Adrenal gland (tissue), 12 donors: ENCODE data around the gene SNX32. TPM values are rescaled to one million over a fixed set of nuclear protein-coding genes. Genes with fewer than 3 reads are reported as not detected.

Experiments
- DNase-seq, 7 donors: peaks; one replicate each; pipeline ENCODE4 v3.0.0-alpha.2; 2019 to 2020
- H3K27ac ChIP-seq, 5 donors: fragments of 200-600 bp; sonication (generic) in 4 of 5; 1 replicate in 3 of 5; 2 replicates in 2 of 5; pipeline versions ENCODE4 v1.5.1 to v1.8.0; 2016 to 2020; ENCODE audit warnings: mild to moderate bottlenecking in 1 of 5
- H3K27me3 ChIP-seq: fragments of 200-600 bp; 2 replicates; pipeline ENCODE4 v1.8.0; 2021
- H3K36me3 ChIP-seq, 2 donors: fragments of 200-600 bp; replicated peaks in 1 of 2; 1 replicate in 1 of 2; 2 replicates in 1 of 2; pipeline versions ENCODE4 v1.5.1 to v1.8.0; 2018 to 2022
- H3K4me1 ChIP-seq, 2 donors: fragments of 200-600 bp; replicated peaks in 1 of 2; 1 replicate in 1 of 2; 2 replicates in 1 of 2; pipeline versions ENCODE4 v1.5.1 to v1.8.0; 2018 to 2021
- H3K4me3 ChIP-seq, 4 donors: fragments of 200-600 bp; sonication (generic) in 3 of 4; one replicate each; pipeline ENCODE4 v1.5.1; 2016 to 2018
- H3K9me3 ChIP-seq, 3 donors: fragments of 200-600 bp; sonication (generic) in 1 of 3; replicated peaks in 1 of 3; 1 replicate in 2 of 3; 2 replicates in 1 of 3; pipeline versions ENCODE4 v1.5.1 to v1.8.0; 2016 to 2021
- POLR2A ChIP-seq, 2 donors: fragments of 450-650 bp; IDR thresholded peaks; one replicate each; pipeline ENCODE4 v1.6.1; 2017; ENCODE audit warnings: antibody characterized with exemption in 2 of 2, mild to moderate bottlenecking in 2 of 2, moderate library complexity in 1 of 2
- WGBS, 4 donors: extraction: QIAGEN DNeasy Blood & Tissue Kit in 2 of 4; methylation state at CpG; one replicate each; pipeline versions ENCODE4 v1.1.5 to v1.1.7; 2013 to 2017; 5-methylcytosine and 5-hydroxymethylcytosine counted together
- intact Hi-C, 2 donors: fragments of 100-400 bp; cut with DNase I; formaldehyde crosslinking; loops; one replicate each; pipeline versions ENCODE4 v1.14.1 to v1.15.0; 2022 to 2023
- polyA plus RNA-seq, 3 donors: library from polyadenylated mRNA; stranded (reverse); fragments of 200-250 nt in 2 of 3; fragments of 350-450 nt in 1 of 3; fragmentation: Illumina TruSeq in 1 of 3; extraction: RNeasy Lipid Tissue Mini Kit (QIAGEN cat#74804) in 1 of 3; gene quantifications; one replicate each; pipeline ENCODE4 v1.2.3, GENCODE V29; 2013 to 2014
- total RNA-seq, 9 donors: library from RNA; depleted of rRNA in 4 of 9; stranded (reverse); fragments of >200 nt in 4 of 9; fragments of 120-200 nt in 1 of 9; fragmentation: NEBNext Ultra II Directional in 1 of 9; extraction: Animal tissue kit (Norgen Biotek cat#: 25700) in 1 of 9; gene quantifications; one replicate each; pipeline versions ENCODE4 v1.1.0 to v1.2.4, GENCODE V29; 2013 to 2023
- TF ChIP-seq, protein P1 (sequence below), 6 experiments: fragments of 450-650 bp in 4 of 6; fragments of 200-600 bp in 2 of 6; sonication (generic) in 1 of 6; IDR thresholded peaks; 1 replicate in 5 of 6; 2 replicates in 1 of 6; pipeline versions ENCODE4 v1.5.1 to v1.8.0; 2016 to 2021; ENCODE audit warnings: antibody characterized with exemption in 6 of 6, mild to moderate bottlenecking in 2 of 6, moderate library complexity in 1 of 6
- donor health status: healthy with polysubstance abuse.
- donor health status: Bipolar disorder and iron deficiency.
- donor health status: DM: yes; HTN: yes; CAD: no.
- donor health status: DM: no; HTN: no; CAD: no.
- donor health status: DM: no; HTN: no; CAD: no.
- donor health status: DM: yes; HTN: yes; CAD: no.

The SNX32 gene
- total and polyA plus RNA-seq, 12 donors: 0.11 to 1.2 (median 0.50) TPM; not detected in 3

DNA sequence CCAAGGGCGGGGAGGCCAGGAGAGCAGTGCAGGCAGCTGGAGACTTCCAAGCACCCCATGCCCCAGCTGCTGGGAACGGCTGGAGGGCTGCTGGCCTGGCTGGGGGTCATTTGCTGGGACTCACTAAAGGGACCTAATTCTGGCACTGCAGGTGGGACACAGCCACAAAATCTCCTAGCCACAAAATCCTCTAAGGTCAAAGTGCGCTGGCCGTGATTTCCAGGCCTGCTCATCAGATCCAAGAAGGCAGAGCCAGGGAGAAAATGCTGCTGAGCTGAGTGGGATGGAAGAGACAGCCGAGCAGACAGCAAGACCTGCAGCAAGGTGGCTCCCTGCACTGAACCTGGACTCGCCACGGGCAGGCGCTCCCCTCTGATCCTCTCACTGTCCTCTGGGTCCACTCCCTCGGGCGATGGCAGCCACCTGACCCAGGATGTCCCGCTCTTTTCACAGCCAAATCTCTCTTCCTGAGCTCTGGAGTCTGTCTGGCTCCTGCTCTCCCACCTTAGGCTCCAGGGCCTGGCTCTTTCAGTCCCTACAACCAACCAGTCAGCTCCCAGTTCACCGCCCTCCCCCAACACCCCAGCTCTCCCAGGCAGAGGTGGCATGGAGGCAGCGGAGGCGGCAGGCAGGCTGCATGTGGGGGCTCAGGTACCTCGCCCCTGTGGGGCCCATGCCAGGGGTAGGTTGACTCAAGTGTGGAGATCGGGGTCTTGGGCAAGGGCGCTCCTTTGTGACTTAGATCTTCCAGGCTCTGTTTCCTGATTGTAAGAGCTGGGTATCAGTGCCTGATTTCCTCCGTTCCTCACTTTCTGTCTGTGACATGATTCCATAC lies 32.4 kb upstream of the SNX32 start:
- Histone ChIP-seq H3K36me3 (no peaks in the 10 kb centered on the region), H3K4me3 (no peak overlapping the region), H3K4me1 (no peaks in the 10 kb centered on the region), H3K27ac (no peak overlapping the region), H3K27me3 (peaks cover 27% of the 10 kb centered on the region), H3K9me3 (no peaks in the 10 kb centered on the region)
- no peak for DNase-seq
- intact Hi-C loops: no loop called here
- TF ChIP-seq, protein P1, sequence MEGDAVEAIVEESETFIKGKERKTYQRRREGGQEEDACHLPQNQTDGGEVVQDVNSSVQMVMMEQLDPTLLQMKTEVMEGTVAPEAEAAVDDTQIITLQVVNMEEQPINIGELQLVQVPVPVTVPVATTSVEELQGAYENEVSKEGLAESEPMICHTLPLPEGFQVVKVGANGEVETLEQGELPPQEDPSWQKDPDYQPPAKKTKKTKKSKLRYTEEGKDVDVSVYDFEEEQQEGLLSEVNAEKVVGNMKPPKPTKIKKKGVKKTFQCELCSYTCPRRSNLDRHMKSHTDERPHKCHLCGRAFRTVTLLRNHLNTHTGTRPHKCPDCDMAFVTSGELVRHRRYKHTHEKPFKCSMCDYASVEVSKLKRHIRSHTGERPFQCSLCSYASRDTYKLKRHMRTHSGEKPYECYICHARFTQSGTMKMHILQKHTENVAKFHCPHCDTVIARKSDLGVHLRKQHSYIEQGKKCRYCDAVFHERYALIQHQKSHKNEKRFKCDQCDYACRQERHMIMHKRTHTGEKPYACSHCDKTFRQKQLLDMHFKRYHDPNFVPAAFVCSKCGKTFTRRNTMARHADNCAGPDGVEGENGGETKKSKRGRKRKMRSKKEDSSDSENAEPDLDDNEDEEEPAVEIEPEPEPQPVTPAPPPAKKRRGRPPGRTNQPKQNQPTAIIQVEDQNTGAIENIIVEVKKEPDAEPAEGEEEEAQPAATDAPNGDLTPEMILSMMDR (IDR thresholded peaks at IDR 0.05): no peak
- 72 to 85% (median 81%) methylated on average over 15 to 18 of the region's 18 CpGs for WGBS, 4 donors

DNA sequence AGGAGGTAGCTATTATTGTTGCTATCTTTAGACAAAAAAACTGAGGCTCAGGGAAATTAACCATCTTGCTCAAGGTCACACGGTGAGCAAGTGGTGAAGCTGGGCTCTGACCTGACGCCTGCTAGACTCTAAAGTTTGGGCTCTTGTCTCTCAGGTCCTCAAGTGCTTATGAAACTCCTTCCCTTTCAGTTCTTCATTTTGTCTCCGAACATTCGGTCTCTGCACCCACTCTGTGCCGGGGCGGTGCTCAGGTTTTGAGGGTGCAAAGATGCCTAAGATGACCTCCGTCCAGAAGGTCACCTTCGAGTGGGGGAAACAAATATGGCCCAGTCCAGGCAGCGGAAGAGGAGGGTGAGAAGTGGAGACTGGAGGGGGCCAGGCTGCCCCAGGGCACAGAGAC lies 30.9 kb upstream of the SNX32 start:
- DNase-seq: no peak
- Histone ChIP-seq H3K4me3 (no peak overlapping the region), H3K4me1 (no peaks in the 10 kb centered on the region), H3K27me3 (peaks cover 27% of the 10 kb centered on the region), H3K36me3 (no peaks in the 10 kb centered on the region), H3K9me3 (no peaks in the 10 kb centered on the region), H3K27ac (no peak overlapping the region)
- intact Hi-C loops: no loop called here
- TF ChIP-seq, protein P1 (IDR thresholded peaks at IDR 0.05): no peak
- WGBS, 4 donors: 60 to 68% (median 66%) methylated on average over 9 of the region's 9 CpGs

DNA sequence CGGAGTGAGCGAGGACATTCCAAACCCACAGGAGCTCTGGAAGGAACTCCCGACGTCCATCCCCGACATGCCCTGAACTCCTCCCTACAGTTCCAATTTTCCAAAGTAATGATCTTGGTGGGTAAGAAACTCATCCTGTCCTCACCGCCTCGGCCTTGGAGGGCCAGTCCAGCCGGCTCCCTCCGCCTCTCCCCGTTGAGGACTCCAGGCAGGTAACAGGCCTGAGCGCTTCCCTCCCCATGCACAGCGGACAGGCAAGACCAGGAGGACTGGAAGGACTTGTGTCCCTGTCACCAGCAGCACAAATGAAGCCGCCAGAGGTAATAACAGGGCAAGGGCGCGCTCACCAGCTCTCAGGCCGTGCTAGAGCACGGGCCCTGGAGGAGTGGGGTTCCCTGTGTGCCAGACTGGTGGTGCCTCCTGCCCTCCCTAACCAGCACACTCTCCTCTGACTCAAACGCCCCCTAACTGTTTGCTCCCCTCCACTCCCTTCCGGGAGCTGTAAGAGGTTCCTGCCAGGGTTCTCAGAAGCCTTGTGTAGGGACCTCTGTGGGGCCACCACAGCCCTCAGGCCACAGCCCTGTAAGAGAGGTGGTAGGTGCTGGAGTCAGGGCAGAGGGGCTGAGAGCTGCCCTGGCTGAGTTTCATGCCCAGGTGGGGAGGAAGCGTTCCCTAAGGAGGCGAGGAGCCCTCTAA lies 29.8 kb upstream of the SNX32 start:
- no peaks in the 10 kb centered on the region for H3K4me1 ChIP-seq
- no peak overlapping the region for H3K27ac ChIP-seq
- no peaks in the 10 kb centered on the region for H3K9me3 ChIP-seq
- no peaks in the 10 kb centered on the region for H3K36me3 ChIP-seq
- H3K4me3 ChIP-seq: no peak overlapping the region
- intact Hi-C loops: no loop called here
- no peak for TF ChIP-seq POLR2A (IDR thresholded peaks at IDR 0.05)
- TF ChIP-seq, protein P1 (IDR thresholded peaks at IDR 0.05): no peak
- peaks cover 22% of the 10 kb centered on the region for H3K27me3 ChIP-seq
- no peak for DNase-seq
- WGBS, 4 donors: 56 to 73% (median 61%) methylated on average over 14 to 21 of the region's 21 CpGs

DNA sequence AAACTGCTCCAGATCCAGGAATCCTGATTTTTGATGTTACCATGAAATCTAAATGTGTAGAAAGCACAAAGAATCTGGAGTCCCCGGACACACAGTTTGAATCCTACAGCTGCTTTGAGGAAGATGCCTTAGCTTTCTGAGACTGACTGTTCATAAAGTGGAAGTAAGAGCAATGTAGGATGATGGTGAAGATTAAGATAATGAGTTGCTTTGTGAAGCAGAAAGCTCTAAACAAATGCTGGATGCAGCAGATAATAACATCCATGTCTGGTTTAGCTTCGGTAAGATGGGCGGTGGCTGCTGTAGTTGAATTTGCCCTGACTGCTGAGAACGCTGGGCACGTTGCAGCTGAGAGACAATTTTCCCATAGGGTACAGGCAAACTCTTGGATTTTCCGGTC lies 26.8 kb upstream of the SNX32 start:
- Histone ChIP-seq H3K4me3 (no peak overlapping the region), H3K9me3 (no peaks in the 10 kb centered on the region), H3K27me3 (peaks cover 16% of the 10 kb centered on the region), H3K4me1 (no peaks in the 10 kb centered on the region), H3K36me3 (no peaks in the 10 kb centered on the region), H3K27ac (no peak overlapping the region)
- no peak for DNase-seq
- no peak for TF ChIP-seq POLR2A (IDR thresholded peaks at IDR 0.05)
- TF ChIP-seq, protein P1 (IDR thresholded peaks at IDR 0.05): no peak
- intact Hi-C loops: no loop called here
- WGBS, 4 donors: 61 to 78% (median 62%) methylated on average over 6 of the region's 6 CpGs
